Measurements from ENCODE around the gene FOCAD.

FOCAD gene

DNA sequence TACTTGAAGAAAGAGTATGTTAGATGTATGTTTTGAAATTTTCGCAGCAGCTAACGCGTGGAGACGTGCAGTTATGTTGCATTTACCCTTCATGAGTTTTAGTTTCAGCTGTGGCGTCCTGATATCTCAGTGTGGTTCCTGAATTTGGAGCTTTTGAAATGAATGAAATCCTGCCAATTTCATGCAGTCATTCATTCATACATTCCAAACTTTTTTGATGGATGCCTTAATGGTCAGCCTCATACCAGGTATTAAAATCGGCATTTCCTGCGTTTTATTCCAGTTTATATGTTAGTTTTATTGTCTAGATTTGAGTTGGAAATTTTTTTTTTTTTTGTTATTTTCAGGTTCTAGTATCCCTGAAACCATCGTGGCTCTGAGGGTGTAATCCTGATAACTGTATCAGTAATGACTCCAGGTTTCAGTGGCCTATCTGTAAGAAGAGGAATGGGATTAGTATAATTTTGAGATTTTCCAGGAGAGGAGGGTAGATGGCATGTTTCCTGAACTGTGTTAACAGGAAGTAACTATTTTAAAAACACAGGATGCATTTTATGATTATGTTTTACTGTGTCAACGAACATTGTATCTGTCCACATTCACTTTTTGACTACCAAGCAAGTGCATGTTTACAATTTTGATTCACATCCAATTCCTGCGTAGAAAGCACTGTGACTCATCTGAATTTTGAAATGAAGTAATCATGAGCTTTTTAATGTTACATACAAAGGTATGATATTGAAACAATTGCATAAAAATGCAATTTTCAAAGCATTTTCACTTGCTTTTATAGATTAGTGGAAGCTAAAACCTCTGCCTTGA lies 1.0 kb downstream of the FOCAD start:
- DNase-seq, result no peak

DNA sequence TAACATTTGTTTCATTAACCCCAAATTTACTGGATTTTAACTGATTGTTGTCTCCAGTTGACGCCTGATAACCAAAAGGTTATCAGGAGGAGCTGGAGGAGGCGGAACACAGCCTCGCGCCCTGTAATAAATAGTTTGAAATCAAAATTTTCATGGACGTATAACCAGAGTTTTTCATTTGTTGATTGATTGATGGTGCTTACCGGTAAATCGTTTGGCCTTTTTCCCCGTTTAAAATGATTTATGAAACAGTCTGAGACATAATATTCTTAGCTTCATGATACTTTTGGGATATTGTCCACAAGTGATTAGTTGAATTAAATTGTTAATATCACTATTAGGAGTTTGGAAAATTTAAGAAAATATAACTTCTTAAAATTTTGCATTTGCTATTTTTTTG lies 1.7 kb downstream of the FOCAD start:
- DNase-seq, result no peak

DNA sequence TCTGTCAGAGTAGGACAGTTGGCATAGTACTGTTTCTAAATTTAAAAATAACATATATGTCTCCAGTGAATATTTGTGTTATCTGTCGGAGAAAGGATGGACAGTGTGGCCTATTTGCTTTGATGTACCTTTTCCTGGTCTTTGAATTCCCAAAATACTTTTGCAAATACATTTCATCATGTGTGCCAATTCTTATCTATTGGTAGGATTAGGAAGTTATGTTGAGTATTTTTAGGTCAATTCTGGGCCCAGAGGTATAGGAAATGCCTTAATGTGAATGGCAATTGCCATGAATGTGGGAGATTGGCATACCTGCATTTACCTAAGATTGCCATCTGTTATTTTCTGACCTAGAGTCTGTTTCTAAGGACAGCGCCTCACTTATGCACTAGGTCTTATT lies 5.8 kb downstream of the FOCAD start:
- DNase-seq, result no peak

DNA sequence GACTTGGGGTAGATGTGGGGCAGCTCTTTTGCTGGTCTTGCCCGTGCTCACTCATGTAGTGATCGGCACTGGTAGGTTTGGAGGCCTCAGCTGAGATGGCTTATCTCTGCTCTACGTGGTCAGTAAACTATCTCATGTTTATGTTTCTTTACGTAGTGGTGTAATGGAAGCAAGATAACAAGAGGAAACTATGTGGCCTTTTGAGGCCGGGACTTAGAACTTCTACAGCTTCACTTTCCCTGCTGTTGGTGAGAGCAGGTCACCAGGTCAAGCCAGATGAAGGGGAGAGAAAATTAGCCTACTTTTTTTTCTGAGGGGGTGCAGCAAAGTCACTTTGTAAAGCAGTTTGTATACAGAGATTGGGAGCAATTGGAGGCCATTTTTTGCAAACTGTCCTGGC lies 8.5 kb downstream of the FOCAD start:
- peak; percentile 53 for DNase-seq

DNA sequence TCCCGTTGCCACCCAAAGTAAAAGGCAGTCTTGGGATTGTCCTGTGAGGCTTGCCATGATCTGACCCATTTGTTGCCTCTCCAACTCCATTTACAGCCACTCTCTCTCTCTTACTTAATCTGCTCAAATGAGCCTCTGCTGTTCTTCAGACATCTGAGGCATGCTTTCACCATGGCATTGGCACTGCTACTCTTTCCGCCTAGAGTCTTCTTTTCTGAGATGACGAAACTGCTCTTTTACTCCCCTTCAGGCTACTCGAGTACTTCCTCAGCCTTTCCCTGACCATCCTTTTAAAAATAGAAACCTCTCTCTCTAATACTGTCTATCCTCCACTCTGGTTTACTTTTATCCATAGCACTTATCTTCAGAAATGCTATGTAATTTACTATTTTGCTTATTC lies 9.0 kb downstream of the FOCAD start:
- DNase-seq, result no peak

DNA sequence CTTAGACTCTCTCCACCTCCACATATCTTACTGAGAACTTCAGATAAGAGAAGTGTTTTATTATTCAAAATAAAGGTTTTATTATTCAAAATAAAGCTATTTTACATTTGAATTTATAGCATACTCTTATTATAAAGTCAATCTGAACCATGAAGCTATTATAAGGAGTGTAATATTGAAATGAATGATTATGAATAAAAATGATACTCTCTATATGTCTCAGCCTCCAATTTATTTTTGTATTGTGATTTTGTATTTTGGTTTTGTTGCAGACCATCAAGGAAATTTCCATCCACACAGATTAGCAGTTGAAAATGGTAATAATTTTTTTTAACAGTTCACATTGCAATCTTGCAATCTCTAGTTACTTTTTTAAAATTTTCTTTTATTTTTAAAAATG lies 10.2 kb downstream of the FOCAD start:
- DNase-seq, result no peak

DNA sequence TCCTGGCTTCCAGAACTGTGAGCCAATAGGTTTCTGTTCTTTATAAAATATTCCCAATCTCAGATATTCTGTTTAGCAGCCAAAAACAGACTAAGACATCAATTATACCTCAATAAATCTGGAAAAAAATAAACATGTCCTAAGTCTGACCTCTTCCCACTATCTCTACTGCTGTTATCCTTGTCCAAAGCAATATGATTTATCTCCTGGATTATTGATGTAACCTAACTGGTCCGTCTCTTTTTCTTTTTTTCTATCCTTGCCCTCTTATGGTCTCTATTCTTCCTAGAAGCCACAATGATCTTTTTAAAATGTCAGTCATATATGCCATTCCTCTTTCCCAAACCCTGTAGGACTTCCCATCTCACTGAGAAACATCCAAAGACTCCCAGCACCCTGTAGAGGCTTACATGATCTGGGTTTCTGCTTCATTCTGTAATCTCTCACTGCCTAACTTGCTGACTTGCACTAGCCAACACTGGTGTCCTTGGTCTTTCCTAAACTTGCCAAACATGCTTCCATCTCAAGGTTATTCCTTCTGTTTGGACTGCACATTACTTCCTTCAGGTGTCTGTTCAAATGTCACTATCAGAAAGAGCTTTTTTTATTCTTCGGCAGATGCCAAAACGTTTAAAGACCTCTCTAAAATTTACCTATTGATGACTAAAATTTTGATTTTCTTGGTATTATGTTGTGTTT lies 13.1 kb downstream of the FOCAD start:
- DNase-seq, result no peak

DNA sequence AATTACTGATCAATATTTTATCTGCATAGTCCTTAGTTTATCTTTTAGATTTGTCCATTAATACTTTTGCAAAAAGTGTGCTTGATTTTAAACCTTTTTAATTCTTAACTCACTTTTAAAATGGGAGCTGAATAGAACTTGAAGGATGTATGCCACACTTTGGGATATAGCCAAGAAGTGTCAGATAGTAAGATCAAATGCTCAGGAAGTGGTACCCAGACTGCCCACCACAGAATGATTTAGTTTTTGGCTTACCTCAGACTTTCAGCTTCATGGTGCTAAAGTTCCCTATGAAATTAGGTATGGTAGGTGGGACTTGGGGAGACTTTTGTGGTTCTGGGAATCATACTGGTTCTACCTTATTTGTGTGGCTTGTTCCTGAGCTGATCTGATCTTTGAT lies 14.7 kb downstream of the FOCAD start:
- DNase-seq, result no peak

DNA sequence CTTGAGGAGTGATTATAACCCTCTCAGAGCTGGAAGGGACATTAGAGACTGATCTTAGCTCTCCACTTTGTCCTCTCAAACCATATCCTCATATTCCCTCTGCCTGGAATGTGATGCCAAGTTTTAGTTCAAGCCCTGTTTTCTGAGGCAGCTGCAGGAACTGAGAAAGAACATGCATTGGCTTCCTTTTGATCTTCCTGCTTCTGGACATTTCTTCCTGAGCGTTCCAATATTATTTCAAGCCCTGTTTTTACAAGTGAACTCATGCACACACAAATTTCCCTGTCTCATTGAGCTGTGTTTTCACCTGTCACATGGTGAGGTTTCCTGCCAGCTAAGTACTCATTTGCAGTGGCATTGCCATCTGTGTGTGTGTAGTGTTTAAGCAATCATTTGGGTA lies 17.0 kb downstream of the FOCAD start:
- DNase-seq, result no peak

DNA sequence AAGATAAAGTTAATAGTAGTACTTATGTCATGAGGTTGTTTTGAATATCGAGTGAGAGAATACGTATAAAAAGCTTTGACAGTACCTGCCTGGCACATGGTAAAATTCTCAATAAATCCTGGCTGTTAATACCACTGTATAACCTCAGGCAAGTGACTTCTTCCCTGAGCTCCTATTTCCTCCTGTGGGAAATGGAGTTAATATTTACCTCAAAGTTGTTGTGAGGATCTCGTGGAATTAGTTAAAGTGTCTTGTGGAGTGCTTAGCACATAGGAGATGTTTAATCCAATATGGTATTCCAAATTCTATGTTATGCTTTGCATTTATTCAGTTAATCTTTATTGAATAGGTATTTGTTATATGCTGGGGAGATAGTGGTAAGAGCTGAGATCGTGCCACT lies 18.5 kb downstream of the FOCAD start:
- DNase-seq, result no peak

DNA sequence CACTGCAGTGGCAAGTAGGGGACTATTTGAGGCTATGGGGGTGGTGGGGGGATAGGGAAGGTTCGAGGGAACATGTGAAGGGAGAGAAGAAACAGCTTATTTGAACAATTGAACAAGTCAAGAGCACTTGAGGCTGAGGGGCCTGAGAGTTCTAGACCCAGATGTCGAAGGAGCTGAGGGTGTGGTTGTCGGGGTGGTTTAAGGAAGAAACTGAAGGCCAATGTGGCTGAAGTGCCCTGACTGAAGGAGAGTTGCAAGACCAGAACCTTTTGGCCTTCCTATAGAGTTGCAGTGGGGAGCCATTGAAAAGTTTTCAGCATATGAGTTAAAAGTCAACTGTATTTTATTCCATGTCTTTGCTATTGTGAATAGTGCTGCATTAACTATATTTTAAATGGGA lies 19.1 kb downstream of the FOCAD start:
- DNase-seq, result no peak

DNA sequence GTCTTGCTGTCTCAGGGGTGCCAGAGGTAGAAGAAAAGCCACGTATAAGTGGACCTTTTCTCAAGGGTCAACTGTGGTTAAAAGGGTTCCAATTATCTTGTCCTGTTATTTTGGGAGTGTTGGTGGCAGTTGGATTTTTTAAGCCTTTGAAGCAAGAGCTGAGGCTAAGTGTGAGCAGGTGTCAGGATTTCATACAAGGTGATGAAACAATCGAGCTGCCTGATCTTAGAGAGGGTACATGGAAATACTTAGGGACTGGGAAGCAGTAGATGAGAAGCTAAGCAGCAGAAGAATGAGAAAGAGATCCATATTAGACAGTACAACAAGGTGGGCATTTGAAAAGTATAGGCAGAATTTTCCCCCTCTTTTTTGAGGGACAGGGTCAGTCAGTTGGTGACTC lies 23.6 kb downstream of the FOCAD start:
- DNase-seq, result no peak

DNA sequence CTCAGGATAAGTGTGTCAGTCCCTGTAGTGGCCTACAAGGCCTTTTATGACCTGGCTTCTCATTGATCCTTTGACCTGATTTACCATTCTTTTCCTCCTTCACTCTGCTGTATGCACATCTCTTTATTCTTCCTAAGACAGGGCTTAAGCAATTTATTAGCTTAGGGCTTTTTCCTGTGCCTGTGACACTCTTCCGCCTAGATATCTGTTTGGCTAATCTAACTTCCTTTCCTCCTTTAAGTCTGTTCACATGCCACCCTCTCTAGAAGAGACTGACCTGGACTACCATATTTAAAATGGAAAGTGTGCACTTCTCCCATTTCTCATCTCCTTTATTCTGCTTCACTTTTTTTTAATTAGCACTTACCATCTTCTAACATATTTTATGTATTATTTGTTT lies 29.1 kb downstream of the FOCAD start:
- no peak for DNase-seq

DNA sequence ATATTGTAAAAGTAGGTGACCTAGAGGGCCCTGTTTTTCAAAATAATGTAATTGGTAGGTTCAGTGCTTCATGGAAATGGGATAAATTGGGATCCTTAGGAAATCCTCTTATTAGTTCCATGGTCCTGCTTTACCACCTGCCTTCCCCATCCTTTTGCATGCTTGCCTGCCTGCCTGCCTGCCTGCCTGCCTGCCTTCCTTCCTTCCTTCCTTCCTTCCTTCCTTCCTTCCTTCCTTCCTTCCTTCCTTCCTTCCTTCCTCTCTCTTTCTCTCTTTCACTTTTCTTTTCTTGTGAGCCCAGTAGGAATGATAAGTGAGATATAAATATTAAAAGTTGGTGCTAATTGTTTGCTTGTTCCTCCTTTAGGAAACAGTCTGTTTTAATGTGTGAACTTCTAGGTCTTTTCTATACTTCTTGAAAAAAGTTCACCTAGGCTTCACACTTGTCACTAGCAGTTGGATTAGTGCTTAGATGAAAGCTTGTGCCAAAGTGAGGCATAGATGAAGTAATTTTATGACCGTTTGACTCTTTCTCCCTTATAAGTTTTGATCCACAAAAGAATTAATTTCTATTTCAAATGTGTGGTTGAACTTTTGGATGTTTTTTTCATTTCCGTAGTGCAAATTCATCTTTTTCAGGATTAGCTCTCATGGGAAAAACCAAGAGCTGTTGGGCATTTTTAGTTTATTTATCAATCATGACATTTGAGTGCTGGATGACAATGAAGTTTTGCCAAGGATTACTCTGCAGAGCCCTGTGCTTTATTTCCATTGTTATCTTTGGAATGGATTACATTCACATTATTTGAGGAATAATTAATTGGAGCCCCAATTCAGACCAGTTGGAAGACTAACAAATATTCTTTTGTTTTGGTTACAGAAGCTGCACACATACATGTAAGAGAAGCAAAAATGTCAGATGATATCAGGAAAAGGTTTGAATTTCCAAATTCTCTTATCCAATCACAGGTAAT lies 30.7 kb downstream of the FOCAD start:
- no peak for DNase-seq

DNA sequence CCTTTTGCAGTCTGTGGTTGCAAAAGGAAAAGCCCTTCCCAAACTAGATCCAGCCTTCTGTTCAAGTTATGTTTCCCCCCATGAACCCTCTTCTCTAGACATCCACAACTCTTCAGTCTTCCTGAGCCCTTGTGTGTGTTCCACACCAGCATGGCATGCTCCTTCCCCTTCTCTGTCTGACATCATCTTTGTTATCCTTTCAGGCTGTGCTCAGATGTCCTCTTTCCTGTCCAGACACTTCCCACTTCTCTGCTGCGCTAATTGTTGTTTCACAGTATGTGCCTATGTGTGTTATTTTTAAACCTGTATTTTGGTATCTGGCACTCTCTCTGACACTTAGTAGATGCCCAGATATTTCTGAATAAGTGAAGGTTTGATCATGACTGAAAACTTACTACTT lies 38.2 kb downstream of the FOCAD start:
- no peak for DNase-seq

DNA sequence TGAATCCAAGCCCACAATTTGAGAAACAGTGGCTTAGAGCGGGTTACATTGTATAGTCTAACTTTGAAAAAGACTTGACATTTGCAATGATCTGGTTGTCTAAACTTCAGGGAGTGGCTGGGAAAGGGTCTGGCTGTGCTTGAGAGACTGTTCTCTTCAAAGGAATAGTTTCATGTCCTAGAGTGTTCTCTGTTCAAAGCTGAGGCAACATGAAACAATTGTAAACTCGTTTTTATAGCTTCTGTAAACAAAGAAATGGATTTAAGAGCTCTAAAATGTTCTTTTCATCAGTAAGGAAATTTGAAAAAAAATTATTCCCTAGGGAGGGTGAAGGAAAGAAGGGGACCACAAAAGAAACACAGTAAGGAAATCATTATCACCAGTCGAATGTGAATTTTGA lies 41.6 kb downstream of the FOCAD start:
- no peak for DNase-seq

DNA sequence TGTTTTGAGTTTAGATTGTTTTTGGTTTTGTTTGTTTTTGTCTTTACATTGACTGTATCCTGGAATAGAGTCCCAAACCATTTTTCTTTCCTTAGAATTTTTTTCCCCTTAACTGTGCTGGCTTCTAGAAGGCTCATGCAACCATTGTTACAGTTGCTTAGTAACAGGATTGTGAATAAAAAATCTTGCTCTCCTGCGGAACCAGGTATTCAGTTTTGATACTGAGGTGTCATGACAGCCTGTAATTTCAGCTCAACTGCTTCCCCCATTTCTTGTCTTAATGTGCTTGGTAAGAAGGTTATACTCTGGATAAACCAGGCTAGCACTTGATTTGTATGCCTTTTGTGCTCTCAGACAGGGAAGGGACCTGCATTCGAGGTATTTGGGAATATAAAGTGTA lies 42.1 kb downstream of the FOCAD start:
- no peak for DNase-seq

DNA sequence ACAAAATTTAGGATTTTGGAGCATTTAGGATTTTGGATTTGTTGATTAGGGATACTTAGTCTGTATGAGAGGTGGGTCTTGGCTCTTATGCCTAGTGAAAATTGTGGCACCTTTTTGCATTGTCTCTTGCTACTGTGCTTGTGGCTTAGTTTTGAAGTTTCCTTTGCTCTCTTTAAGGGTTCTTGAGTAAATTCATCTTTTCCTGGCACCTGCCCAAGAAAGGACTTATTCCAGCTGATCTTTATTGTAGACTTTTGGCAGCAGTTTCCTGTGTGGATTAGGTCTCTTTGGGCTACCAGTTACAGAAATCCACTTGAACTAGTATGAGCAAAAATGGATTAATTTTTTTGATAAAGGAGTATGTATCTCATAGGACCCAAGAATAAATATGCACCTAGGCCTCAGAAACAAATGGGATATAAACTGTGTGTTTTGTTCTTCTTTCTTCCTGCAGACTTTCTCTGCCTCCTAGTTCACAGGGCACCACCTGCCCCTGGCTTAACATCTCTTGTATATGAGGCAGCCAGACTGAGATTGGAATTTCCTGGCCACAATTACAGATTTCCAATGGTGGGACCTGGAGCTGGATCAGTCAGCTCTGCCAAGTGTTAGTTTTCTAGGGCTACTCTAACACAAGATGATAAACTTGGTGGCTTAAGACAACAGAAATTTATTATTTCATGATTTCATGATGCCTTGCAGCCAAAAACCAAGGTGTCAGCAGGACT lies 44.6 kb downstream of the FOCAD start:
- no peak for DNase-seq

DNA sequence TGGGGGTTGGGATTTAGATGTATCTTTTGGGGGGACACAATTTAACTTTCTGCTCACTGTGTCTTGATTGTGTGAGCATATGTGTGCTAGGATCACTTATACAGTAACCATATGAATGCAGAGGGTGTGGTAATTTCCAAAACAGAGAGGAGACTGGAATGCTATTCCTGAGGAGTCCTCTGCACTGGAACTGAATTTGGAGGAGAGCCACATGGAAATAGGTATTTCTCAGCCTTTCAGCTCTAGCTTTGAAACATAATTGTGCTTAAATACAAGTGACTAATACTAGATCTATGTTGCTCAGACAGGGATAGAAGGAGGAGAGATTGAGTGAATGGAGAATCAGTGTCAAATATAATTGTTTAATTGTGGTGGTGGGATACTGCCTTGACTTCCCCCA lies 45.5 kb downstream of the FOCAD start:
- no peak for DNase-seq

DNA sequence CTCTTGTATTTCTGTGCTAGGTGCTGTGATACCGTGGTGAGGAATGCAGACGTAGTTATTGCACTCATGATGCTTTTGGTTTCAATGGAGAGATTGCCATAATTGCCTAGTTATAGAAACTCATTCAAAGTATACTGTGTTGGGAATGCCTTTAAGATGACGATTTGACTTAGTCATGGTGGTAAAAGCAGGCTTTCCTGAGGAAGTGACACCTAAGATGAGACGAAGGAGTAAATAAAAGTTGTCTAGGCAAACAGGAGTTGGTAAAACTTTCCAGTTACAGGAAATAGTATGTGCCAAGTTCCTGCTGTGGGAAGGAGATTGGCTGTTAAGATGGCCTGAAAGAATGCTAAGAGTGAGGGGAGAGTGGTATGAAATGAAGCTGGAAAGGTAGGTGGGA lies 48.1 kb downstream of the FOCAD start:
- DNase-seq, result no peak

DNA sequence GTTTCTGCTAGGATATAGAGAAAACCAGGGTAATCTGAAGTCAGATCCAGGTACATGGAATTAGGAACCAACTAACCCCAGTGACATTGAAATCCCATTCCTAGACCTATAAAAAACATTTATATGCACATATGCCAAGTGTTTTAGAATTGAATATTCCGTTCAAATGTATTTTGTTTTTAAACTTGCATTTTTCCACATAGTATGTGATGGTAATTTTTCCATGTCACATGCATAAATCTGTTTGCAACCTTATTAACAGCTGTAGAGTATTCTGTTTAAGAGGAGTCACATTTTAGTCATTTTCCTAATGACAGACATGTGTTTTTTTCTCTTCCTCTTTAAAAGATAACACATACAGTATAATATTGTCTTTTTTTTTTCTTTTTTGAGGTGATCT lies 50.2 kb downstream of the FOCAD start:
- no peak for DNase-seq

DNA sequence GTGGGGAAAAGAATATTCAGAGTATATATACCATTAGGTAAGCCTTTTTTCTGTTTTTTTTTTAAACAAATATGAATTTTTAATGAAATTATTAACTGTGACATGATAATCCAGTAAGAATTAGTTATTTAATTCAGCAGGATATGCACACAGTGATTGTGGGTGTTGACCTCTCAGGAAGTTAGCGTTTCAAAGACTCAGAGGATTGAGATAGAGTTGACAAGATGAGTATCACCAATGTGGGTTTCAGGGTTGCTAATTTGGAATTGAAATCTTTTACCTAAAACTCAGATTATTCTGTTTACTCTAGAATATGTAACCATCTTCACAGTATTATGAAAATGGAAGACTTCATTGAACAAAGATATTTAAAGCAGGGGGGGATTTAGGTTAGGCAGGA lies 56.2 kb downstream of the FOCAD start:
- no peak for DNase-seq

All from islet precursor cell (in vitro differentiated cells).